HCT116 (cell line): Measurements from ENCODE around the gene IST1. TPM values are rescaled to one million over a fixed set of nuclear protein-coding genes. Genes with fewer than 3 reads are reported as not detected.

Experiments
- ATAC-seq: fragments of 200-7000 bp; cut with Tn5 transposase; 2 replicates; pipeline ENCODE4 v1.9.1; 2020; ENCODE audit warnings: mild to moderate bottlenecking, moderate library complexity
- BruUV-seq: library from RNA; stranded (reverse); fragments of 400-500 nt; replicated peaks from 2 replicates; lab custom pipeline; 2021; lab: Mats Ljungman, UMichigan
- CTCF ChIA-PET: fragments of 300-600 bp; sonication (Branson Sonifier 250); formaldehyde crosslinking; loops from one replicate; lab custom pipeline; 2021; ENCODE audit warnings: antibody characterized with exemption; lab: Charles Lee
- POLR2A ChIA-PET: fragments of 300-600, 350-600 bp; sonication (Branson Sonifier 250); formaldehyde crosslinking; loops from one replicate; lab custom pipeline; 2021; ENCODE audit warnings: antibody characterized with exemption; lab: Charles Lee
- RAD21 ChIA-PET, 2 experiments: fragments of 300-600 bp; sonication (Branson Sonifier 250); formaldehyde crosslinking; loops; one replicate each; lab custom pipeline; 2023; ENCODE audit warnings: low total read pairs in 2 of 2; ENCODE audit not compliant: uncharacterized antibody in 2 of 2, unreplicated experiment in 2 of 2, low non-redundant PET in 1 of 2; lab: Charles Lee
- DNase-seq: peaks from one replicate; pipeline ENCODE4 v3.0.0-alpha.2; 2010; ENCODE audit warnings: low read depth, low spot score
- H2AFZ ChIP-seq: fragments of 200-600 bp; shearing (Covaris generic), sonication (generic); 2 replicates; pipeline ENCODE4 v1.6.1; 2017; ENCODE audit warnings: low read depth, mixed run types, mixed read lengths, antibody characterized with exemption, low read length; ENCODE audit not compliant: poor library complexity, severe bottlenecking
- H3K27ac ChIP-seq: 2 replicates; pipeline ENCODE4 v1.5.1; 2012; ENCODE audit warnings: low read depth, low read length
- H3K27me3 ChIP-seq: fragments of 200-600 bp; sonication (generic); 2 replicates; pipeline ENCODE4 v1.6.1; 2016; ENCODE audit warnings: mixed run types, low read length, mixed read lengths; ENCODE audit not compliant: insufficient read depth
- H3K36me3 ChIP-seq, 2 experiments: fragments of 200-500 bp in 1 of 2; fragments of 200-600 bp in 1 of 2; sonication (Bioruptor generic) in 1 of 2; sonication (generic) in 1 of 2; 2 replicates each; pipeline versions ENCODE4 v1.5.1 to v1.6.1; 2014 to 2016; ENCODE audit warnings: low read length in 2 of 2, inconsistent platforms in 1 of 2, mixed read lengths in 1 of 2, mixed run types in 1 of 2; ENCODE audit not compliant: insufficient read depth in 2 of 2, control insufficient read depth in 1 of 2
- H3K4me1 ChIP-seq, 2 experiments: fragments of 200-600 bp in 1 of 2; sonication (generic) in 1 of 2; 2 replicates each; pipeline versions ENCODE4 v1.5.1 to v1.6.1; 2012 to 2017; ENCODE audit warnings: low read length in 2 of 2, inconsistent platforms in 1 of 2, mild to moderate bottlenecking in 1 of 2, mixed read lengths in 1 of 2, mixed run types in 1 of 2, moderate library complexity in 1 of 2; ENCODE audit not compliant: insufficient read depth in 2 of 2, control insufficient read depth in 1 of 2
- H3K4me2 ChIP-seq: fragments of 200-600 bp; sonication (generic); 2 replicates; pipeline ENCODE4 v1.6.1; 2017; ENCODE audit warnings: mixed run types, low read length, mixed read lengths
- H3K4me3 ChIP-seq, 2 experiments: fragments of 200-600 bp in 1 of 2; sonication (generic) in 1 of 2; replicated peaks in 1 of 2; 2 replicates each; pipeline ENCODE4 v1.5.1; 2011 to 2016; ENCODE audit warnings: low read length in 2 of 2, control low read depth in 1 of 2, low read depth in 1 of 2, mild to moderate bottlenecking in 1 of 2, mixed read lengths in 1 of 2, mixed run types in 1 of 2
- H3K79me2 ChIP-seq: fragments of 200-600 bp; sonication (generic); 2 replicates; pipeline ENCODE4 v1.6.1; 2017; ENCODE audit warnings: mild to moderate bottlenecking, mixed run types, low read length, moderate library complexity, mixed read lengths; ENCODE audit not compliant: insufficient read depth
- H3K9ac ChIP-seq: fragments of 200-600 bp; sonication (generic); 2 replicates; pipeline ENCODE4 v1.6.1; 2016; ENCODE audit warnings: low read length, mixed read lengths
- H3K9me2 ChIP-seq: fragments of 200-600 bp; sonication (generic), shearing (Covaris generic); 2 replicates; pipeline ENCODE4 v1.6.1; 2017; ENCODE audit warnings: mixed run types, mild to moderate bottlenecking, moderate library complexity; ENCODE audit not compliant: insufficient read depth
- H3K9me3 ChIP-seq, 2 experiments: fragments of 200-500 bp in 1 of 2; fragments of 200-600 bp in 1 of 2; sonication (Bioruptor generic) in 1 of 2; sonication (generic) in 1 of 2; 2 replicates each; pipeline ENCODE4 v1.6.1; 2014 to 2017; ENCODE audit warnings: low read length in 2 of 2, mixed read lengths in 2 of 2, inconsistent platforms in 1 of 2, low read depth in 1 of 2, mild to moderate bottlenecking in 1 of 2, mixed run types in 1 of 2, moderate library complexity in 1 of 2; ENCODE audit not compliant: control insufficient read depth in 1 of 2, insufficient read depth in 1 of 2
- H4K20me1 ChIP-seq: fragments of 200-600 bp; sonication (generic), shearing (Covaris generic); 2 replicates; pipeline ENCODE4 v1.6.1; 2017; ENCODE audit warnings: mixed run types, mild to moderate bottlenecking, moderate library complexity; ENCODE audit not compliant: insufficient read depth
- ATF3 ChIP-seq: IDR thresholded peaks from 2 replicates; pipeline ENCODE4 v1.6.1; 2012
- CBX3 ChIP-seq: IDR thresholded peaks from 2 replicates; pipeline ENCODE4 v1.6.1; 2012; ENCODE audit warnings: low read depth
- CEBPB ChIP-seq: IDR thresholded peaks from 2 replicates; pipeline ENCODE4 v1.6.1; 2012; ENCODE audit warnings: low read depth
- EGR1 ChIP-seq: IDR thresholded peaks from 2 replicates; pipeline ENCODE4 v1.6.1; 2012; ENCODE audit warnings: low read depth
- EZH2 ChIP-seq: fragments of 200-600 bp; sonication (generic); IDR thresholded peaks from 2 replicates; pipeline ENCODE4 v1.6.1; 2017; ENCODE audit warnings: antibody characterized with exemption, mixed run types
- EZH2phosphoT487 ChIP-seq: fragments of 200-600 bp; IDR thresholded peaks from 2 replicates; pipeline ENCODE4 v1.6.1; 2018; ENCODE audit warnings: antibody characterized with exemption, borderline replicate concordance
- JUND ChIP-seq: IDR thresholded peaks from 2 replicates; pipeline ENCODE4 v1.6.1; 2012
- MAX ChIP-seq: IDR thresholded peaks from 2 replicates; pipeline ENCODE4 v1.6.1; 2012
- POLR2A ChIP-seq: IDR thresholded peaks from 2 replicates; pipeline ENCODE4 v1.7.0; 2011; ENCODE audit warnings: borderline replicate concordance; ENCODE audit not compliant: insufficient read depth, insufficient read length; ENCODE audit errors: extremely low read depth
- POLR2AphosphoS5 ChIP-seq: IDR thresholded peaks from 2 replicates; pipeline ENCODE4 v1.6.1; 2011; ENCODE audit warnings: mild to moderate bottlenecking, low read depth, low read length, moderate library complexity
- RAD21 ChIP-seq: IDR thresholded peaks from 2 replicates; pipeline ENCODE4 v1.6.1; 2012; ENCODE audit warnings: low read depth, mild to moderate bottlenecking
- SP1 ChIP-seq: IDR thresholded peaks from 2 replicates; pipeline ENCODE4 v1.6.1; 2012; ENCODE audit warnings: low read depth
- SRF ChIP-seq: IDR thresholded peaks from 2 replicates; pipeline ENCODE4 v1.6.1; 2012; ENCODE audit warnings: low read depth
- ZFX ChIP-seq: fragments of 450-650 bp; IDR thresholded peaks from 2 replicates; pipeline ENCODE4 v1.6.1; 2017
- ZNF274 ChIP-seq: fragments of 200-500 bp; sonication (Bioruptor generic); IDR thresholded peaks from 2 replicates; pipeline ENCODE4 v1.6.1; 2014; ENCODE audit warnings: mild to moderate bottlenecking, low read depth, low read length, inconsistent platforms
- intact Hi-C: fragments of 100-400 bp; cut with micrococcal nuclease; formaldehyde crosslinking; loops from 2 replicates; pipeline ENCODE4 v1.10.0; 2022
- total RNA-seq: library from RNA; stranded (reverse); gene quantifications from one replicate; pipeline ENCODE4 v1.2.1, GENCODE V29; 2021; ENCODE audit not compliant: unreplicated experiment

IST1 gene
- total RNA-seq, 1 experiment from 2014 or later: 191 TPM

GRCh38 chr16:71916397-71916920 lies 21.1 kb downstream of the IST1 start:
- H3K9ac ChIP-seq: no peak overlapping the region
- H3K4me2 ChIP-seq: no peak overlapping the region
- H2AFZ ChIP-seq: no peak overlapping the region
- ChIA-PET POLR2A (no interaction called here), RAD21 (no interaction called here), CTCF (no interaction called here)
- H4K20me1 ChIP-seq: peaks cover 31% of the 10 kb centered on the region
- TF ChIP-seq CEBPB: no peak
- no peak for TF ChIP-seq MAX
- TF ChIP-seq RAD21: no peak
- TF ChIP-seq SRF: no peak
- TF ChIP-seq ATF3: no peak
- no peak for TF ChIP-seq CBX3
- no peak for TF ChIP-seq EZH2phosphoT487
- no peak for TF ChIP-seq ZFX
- H3K9me2 ChIP-seq: no peaks in the 10 kb centered on the region
- no peak for DNase-seq
- H3K4me3 ChIP-seq: no peak overlapping the region
- intact Hi-C loops: no loop called here
- peaks cover 6 to 9% of the 10 kb centered on the region in 2 experiments; a peak in 2 of 4 replicates for H3K9me3 ChIP-seq
- peaks cover 41 to 59% of the 10 kb centered on the region in 2 experiments for H3K36me3 ChIP-seq
- no peaks in the 10 kb centered on the region for H3K4me1 ChIP-seq
- no peak for ATAC-seq
- H3K79me2 ChIP-seq: peaks cover 99% of the 10 kb centered on the region
- no peak overlapping the region for H3K27ac ChIP-seq
- no peaks in the 10 kb centered on the region for H3K27me3 ChIP-seq
- BruUV-seq: no TSS peak

- intact Hi-C loops: no loop called here
- Histone ChIP-seq H3K4me2 (no peak overlapping the region), H3K79me2 (peaks cover 89% of the 10 kb centered on the region), H3K9ac (no peak overlapping the region), H3K9me3 (peaks cover 6 to 9% of the 10 kb centered on the region in 2 experiments; a peak in 2 of 4 replicates), H3K36me3 (peaks cover 52 to 66% of the 10 kb centered on the region in 2 experiments), H3K4me3 (no peak overlapping the region), H3K4me1 (no peaks in the 10 kb centered on the region; a peak in 1 of 4 replicates), H3K27ac (no peak overlapping the region), H3K27me3 (no peaks in the 10 kb centered on the region), H3K9me2 (no peaks in the 10 kb centered on the region), H4K20me1 (peaks cover 27% of the 10 kb centered on the region)
- BruUV-seq: TSS peak; percentile 12
- DNase-seq (no peak), ATAC-seq (no peak)
- POLR2A ChIA-PET: no interaction called here
- RAD21 ChIA-PET: no interaction called here
- TF ChIP-seq EGR1 (no peak), MAX (no peak), JUND (no peak), CEBPB (no peak), SP1 (no peak), EZH2 (no peak), ZNF274 (no peak), POLR2AphosphoS5 (no peak), POLR2A (no peak)
- TF ChIP-seq, all 23 proteins: peak for 0
- CTCF ChIA-PET: no interaction called here
- no peak overlapping the region for H2AFZ ChIP-seq
Measured at GRCh38 chr16:71917900-71918299, 22.6 kb downstream of the IST1 start.
